A549 (cell line): ENCODE results near the gene P2RX6. TPM values are rescaled to one million over a fixed set of nuclear protein-coding genes. Genes with fewer than 3 reads are reported as not detected.

Source experiments
- ATAC-seq, 2 experiments: fragments of 200-7000 bp in 1 of 2; fragments of >200 bp in 1 of 2; cut with Nextera tagmentation in 1 of 2; cut with Tn5 transposase in 1 of 2; 3 replicates each; pipeline versions ENCODE4 v1.8.0 to v1.9.1; 2018 to 2020; ENCODE audit warnings: mild to moderate bottlenecking in 1 of 2, moderate library complexity in 1 of 2
- CTCF ChIA-PET: fragments of 300-600 bp; sonication (Branson Sonifier 250); formaldehyde crosslinking; extraction: SDS; loops from one replicate; lab custom pipeline; 2021; ENCODE audit warnings: antibody characterized with exemption, inconsistent platforms; lab: Yijun Ruan, JAX
- POLR2A ChIA-PET: fragments of 350-600 bp; formaldehyde crosslinking; extraction: SDS; loops from one replicate; lab custom pipeline; 2021; ENCODE audit warnings: antibody characterized with exemption, inconsistent platforms; lab: Yijun Ruan, JAX
- DNase-seq, 2 experiments: peaks; one replicate each; pipeline versions ENCODE4 v3.0.0 to v3.0.0-alpha.2; 2011 to 2016; ENCODE audit warnings: low read depth in 1 of 2, low spot score in 1 of 2
- FAIRE-seq: peaks from 2 replicates; lab custom pipeline; 2011; peaks lifted over from hg19 to GRCh38; lab: Jason Lieb, UNC
- H3K27ac ChIP-seq, 2 experiments: fragments of >200 bp; sonication (Bioruptor Twin); formaldehyde crosslinking; 3 replicates each; pipeline ENCODE4 v1.5.1; 2016 to 2017
- H3K4me1 ChIP-seq: fragments of >200 bp; sonication (Bioruptor Twin); formaldehyde crosslinking; 3 replicates; pipeline ENCODE4 v1.6.1; 2016
- H3K4me2 ChIP-seq: fragments of >200 bp; sonication (Bioruptor Twin); formaldehyde crosslinking; 3 replicates; pipeline ENCODE4 v1.6.1; 2016
- H3K4me3 ChIP-seq: fragments of >200 bp; sonication (Bioruptor Twin); formaldehyde crosslinking; 3 replicates; pipeline ENCODE4 v1.5.1; 2016
- H3K9me3 ChIP-seq: fragments of >200 bp; sonication (Bioruptor Twin); formaldehyde crosslinking; 3 replicates; pipeline ENCODE4 v1.6.1; 2016
- BHLHE40 ChIP-seq: IDR thresholded peaks from 2 replicates; pipeline ENCODE4 v1.6.1; 2012; ENCODE audit warnings: low read depth, low read length, inconsistent platforms
- EHF ChIP-seq: fragments of 250-450 bp; sonication (Bioruptor Pico); IDR thresholded peaks from 2 replicates; pipeline ENCODE4 v1.5.0; 2020; ENCODE audit warnings: mild to moderate bottlenecking
- EP300 ChIP-seq, 2 experiments: fragments of >200 bp; sonication (Bioruptor Twin); formaldehyde crosslinking; IDR thresholded peaks; 2 replicates in 1 of 2; 3 replicates in 1 of 2; pipeline ENCODE4 v1.6.1; 2016 to 2017
- FOSB ChIP-seq: fragments of 250-450 bp; sonication (Bioruptor Pico); IDR thresholded peaks from 2 replicates; pipeline ENCODE4 v1.5.0; 2020; ENCODE audit warnings: mild to moderate bottlenecking, moderate library complexity
- FOXS1 ChIP-seq: fragments of 250-450 bp; sonication (Bioruptor Pico); IDR thresholded peaks from 2 replicates; pipeline ENCODE4 v1.5.0; 2020; ENCODE audit warnings: mild to moderate bottlenecking, moderate library complexity
- JUNB ChIP-seq: fragments of >200 bp; sonication (Bioruptor Twin); formaldehyde crosslinking; IDR thresholded peaks from 2 replicates; pipeline ENCODE4 v1.6.1; 2016
- MAFK ChIP-seq: fragments of 450-650 bp; IDR thresholded peaks from 2 replicates; pipeline ENCODE4 v1.6.1; 2014; ENCODE audit not compliant: partially characterized antibody
- MAZ ChIP-seq: fragments of 150-350 bp; IDR thresholded peaks from 2 replicates; pipeline ENCODE4 v1.6.1; 2014; ENCODE audit warnings: antibody characterized with exemption, low read depth, low read length, borderline replicate concordance
- POLR2AphosphoS2 ChIP-seq: conservative IDR thresholded peaks from 2 replicates; pipeline ENCODE4 v1.6.1; 2012; ENCODE audit warnings: low read length, improper control_type of control experiment, inconsistent platforms
- RARB ChIP-seq: fragments of 250-450 bp; sonication (Bioruptor Pico); IDR thresholded peaks from 2 replicates; pipeline ENCODE4 v1.8.0; 2021; ENCODE audit warnings: mild to moderate bottlenecking, moderate library complexity
- RCOR1 ChIP-seq: fragments of 150-350 bp; IDR thresholded peaks from 2 replicates; pipeline ENCODE4 v1.6.1; 2014; ENCODE audit warnings: antibody characterized with exemption, low read length, low read depth
- SREBF2 ChIP-seq: fragments of 450-650 bp; IDR thresholded peaks from 2 replicates; pipeline ENCODE4 v1.6.1; 2014; ENCODE audit warnings: mild to moderate bottlenecking, moderate library complexity
- ZC3H11A ChIP-seq: fragments of 450-650 bp; IDR thresholded peaks from 2 replicates; pipeline ENCODE4 v1.6.1; 2014; ENCODE audit warnings: antibody characterized with exemption, mild to moderate bottlenecking
- ZFP36 ChIP-seq: fragments of 450-650 bp; IDR thresholded peaks from 2 replicates; pipeline ENCODE4 v1.6.1; 2014; ENCODE audit warnings: borderline replicate concordance; ENCODE audit not compliant: partially characterized antibody
- ZNF302 ChIP-seq: fragments of 250-450 bp; sonication (Bioruptor Pico); IDR thresholded peaks from 2 replicates; pipeline ENCODE4 v1.9.0; 2021; ENCODE audit warnings: inconsistent platforms, mild to moderate bottlenecking, moderate library complexity
- ZSCAN20 ChIP-seq: fragments of 250-450 bp; sonication (Bioruptor Pico); IDR thresholded peaks from 2 replicates; pipeline ENCODE4 v1.8.0; 2022; ENCODE audit warnings: mild to moderate bottlenecking, moderate library complexity
- WGBS: methylation state at CpG from one replicate; pipeline ENCODE4 v1.1.6; 2017; ENCODE audit errors: missing lambda C conversion rate; 5-methylcytosine and 5-hydroxymethylcytosine counted together
- polyA plus RNA-seq, 4 experiments: library from polyadenylated mRNA; depleted of rRNA in 3 of 4; stranded (reverse); fragments of >200 nt; fragmentation: RNase III in 1 of 4; extraction: RNeasy Plus Mini Kit Qiagen cat#74134 plus additional on column Dnase treatment in 1 of 4; gene quantifications; 2 replicates in 3 of 4; 3 replicates in 1 of 4; pipeline ENCODE4 v1.2.3, GENCODE V29; 2011 to 2017
- TF ChIP-seq, protein P1 (sequence below): IDR thresholded peaks from 2 replicates; pipeline ENCODE4 v1.6.1; 2012
- TF ChIP-seq, protein P2 (sequence below): fragments of >200 bp; sonication (Bioruptor Twin); formaldehyde crosslinking; IDR thresholded peaks from 2 replicates; pipeline ENCODE4 v1.6.1; 2016
- TF ChIP-seq, protein P3 (sequence below): fragments of 200-600 bp; sonication (generic); IDR thresholded peaks from 2 replicates; pipeline ENCODE4 v1.6.1; 2016; ENCODE audit warnings: antibody characterized with exemption, mild to moderate bottlenecking, moderate library complexity
- TF ChIP-seq, protein P4 (sequence below): IDR thresholded peaks from 2 replicates; pipeline ENCODE4 v1.6.1; 2012; ENCODE audit warnings: low read depth, borderline replicate concordance
- TF ChIP-seq, protein P5 (sequence below): IDR thresholded peaks from 2 replicates; pipeline ENCODE4 v1.6.1; 2012

The P2RX6 gene
- polyA plus RNA-seq, 2 of the 4 experiments (the other 2 are of a cell fraction): 0.67 to 0.92 TPM

DNA sequence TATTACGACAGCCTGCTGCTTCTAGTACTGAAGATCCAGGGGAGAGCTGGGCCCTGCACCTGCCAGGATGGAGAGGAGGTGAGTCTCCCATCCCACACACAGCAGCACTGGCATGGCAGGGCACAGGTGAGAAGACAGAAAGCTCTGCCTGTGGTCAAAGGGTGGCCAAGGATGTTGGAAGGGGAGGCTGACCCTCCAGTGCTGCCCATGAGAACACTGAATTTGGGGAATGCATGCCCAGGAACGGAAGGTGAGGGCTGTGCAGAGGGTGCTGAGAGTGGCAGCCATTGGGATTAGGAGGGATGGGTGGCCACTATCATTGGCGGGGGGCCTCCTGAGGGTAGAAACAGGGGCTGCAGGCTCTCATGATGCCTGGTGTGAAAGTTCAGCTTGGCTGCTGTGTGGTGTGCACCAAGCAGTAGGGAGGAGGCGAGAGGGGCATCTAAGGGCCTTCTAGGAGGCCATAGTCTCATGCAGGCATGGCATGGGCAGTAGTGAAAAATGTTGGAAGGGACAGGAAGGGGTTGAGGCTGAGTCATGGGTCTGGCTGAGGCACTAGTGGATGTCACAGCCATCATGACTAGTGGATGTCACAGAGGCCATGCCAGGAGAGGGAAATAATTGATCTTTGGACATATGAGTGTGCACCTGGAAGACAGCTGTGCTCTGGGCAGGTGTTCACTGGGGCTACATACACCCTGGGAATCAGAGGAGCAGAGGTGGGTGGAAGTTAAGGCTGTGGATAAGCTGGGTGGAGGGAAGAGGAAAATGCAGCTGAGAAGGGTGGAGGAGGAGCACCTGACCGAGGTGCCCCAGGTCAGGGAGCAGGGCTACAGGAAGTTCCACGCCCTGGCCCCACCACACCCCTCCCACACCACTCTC lies 28.3 kb downstream of the P2RX6 start:
- no peaks in the 10 kb centered on the region for H3K9me3 ChIP-seq
- H3K4me1 ChIP-seq: peaks cover 16% of the 10 kb centered on the region
- ATAC-seq: no peak
- 67% methylated on average over 4 of the region's 6 CpGs for WGBS
- H3K27ac ChIP-seq: peak overlapping the region in 1 of 2 experiments; percentile 80; a peak in 3 of 6 replicates
- ChIA-PET POLR2A (no interaction called here), CTCF (interaction anchor here (1.6 kb wide), 1 partner anchor 59 kb away, joined by 5 read pairs; no protein-coding TSS in a partner anchor)
- H3K4me3 ChIP-seq: no peak overlapping the region
- TF ChIP-seq, protein P1, sequence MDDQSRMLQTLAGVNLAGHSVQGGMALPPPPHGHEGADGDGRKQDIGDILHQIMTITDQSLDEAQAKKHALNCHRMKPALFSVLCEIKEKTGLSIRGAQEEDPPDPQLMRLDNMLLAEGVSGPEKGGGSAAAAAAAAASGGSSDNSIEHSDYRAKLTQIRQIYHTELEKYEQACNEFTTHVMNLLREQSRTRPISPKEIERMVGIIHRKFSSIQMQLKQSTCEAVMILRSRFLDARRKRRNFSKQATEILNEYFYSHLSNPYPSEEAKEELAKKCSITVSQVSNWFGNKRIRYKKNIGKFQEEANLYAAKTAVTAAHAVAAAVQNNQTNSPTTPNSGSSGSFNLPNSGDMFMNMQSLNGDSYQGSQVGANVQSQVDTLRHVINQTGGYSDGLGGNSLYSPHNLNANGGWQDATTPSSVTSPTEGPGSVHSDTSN: no peak
- TF ChIP-seq SREBF2 (no peak), FOXS1 (CRISPR knock-in tag) (no peak), EHF (CRISPR knock-in tag) (no peak), JUNB (no peak), MAZ (no peak)
- TF ChIP-seq, protein P2, sequence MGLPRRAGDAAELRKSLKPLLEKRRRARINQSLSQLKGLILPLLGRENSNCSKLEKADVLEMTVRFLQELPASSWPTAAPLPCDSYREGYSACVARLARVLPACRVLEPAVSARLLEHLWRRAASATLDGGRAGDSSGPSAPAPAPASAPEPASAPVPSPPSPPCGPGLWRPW: no peak
- TF ChIP-seq, protein P3, sequence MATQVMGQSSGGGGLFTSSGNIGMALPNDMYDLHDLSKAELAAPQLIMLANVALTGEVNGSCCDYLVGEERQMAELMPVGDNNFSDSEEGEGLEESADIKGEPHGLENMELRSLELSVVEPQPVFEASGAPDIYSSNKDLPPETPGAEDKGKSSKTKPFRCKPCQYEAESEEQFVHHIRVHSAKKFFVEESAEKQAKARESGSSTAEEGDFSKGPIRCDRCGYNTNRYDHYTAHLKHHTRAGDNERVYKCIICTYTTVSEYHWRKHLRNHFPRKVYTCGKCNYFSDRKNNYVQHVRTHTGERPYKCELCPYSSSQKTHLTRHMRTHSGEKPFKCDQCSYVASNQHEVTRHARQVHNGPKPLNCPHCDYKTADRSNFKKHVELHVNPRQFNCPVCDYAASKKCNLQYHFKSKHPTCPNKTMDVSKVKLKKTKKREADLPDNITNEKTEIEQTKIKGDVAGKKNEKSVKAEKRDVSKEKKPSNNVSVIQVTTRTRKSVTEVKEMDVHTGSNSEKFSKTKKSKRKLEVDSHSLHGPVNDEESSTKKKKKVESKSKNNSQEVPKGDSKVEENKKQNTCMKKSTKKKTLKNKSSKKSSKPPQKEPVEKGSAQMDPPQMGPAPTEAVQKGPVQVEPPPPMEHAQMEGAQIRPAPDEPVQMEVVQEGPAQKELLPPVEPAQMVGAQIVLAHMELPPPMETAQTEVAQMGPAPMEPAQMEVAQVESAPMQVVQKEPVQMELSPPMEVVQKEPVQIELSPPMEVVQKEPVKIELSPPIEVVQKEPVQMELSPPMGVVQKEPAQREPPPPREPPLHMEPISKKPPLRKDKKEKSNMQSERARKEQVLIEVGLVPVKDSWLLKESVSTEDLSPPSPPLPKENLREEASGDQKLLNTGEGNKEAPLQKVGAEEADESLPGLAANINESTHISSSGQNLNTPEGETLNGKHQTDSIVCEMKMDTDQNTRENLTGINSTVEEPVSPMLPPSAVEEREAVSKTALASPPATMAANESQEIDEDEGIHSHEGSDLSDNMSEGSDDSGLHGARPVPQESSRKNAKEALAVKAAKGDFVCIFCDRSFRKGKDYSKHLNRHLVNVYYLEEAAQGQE: no peak
- no peak for FAIRE-seq
- no peak for DNase-seq
- H3K4me2 ChIP-seq: no peak overlapping the region

DNA sequence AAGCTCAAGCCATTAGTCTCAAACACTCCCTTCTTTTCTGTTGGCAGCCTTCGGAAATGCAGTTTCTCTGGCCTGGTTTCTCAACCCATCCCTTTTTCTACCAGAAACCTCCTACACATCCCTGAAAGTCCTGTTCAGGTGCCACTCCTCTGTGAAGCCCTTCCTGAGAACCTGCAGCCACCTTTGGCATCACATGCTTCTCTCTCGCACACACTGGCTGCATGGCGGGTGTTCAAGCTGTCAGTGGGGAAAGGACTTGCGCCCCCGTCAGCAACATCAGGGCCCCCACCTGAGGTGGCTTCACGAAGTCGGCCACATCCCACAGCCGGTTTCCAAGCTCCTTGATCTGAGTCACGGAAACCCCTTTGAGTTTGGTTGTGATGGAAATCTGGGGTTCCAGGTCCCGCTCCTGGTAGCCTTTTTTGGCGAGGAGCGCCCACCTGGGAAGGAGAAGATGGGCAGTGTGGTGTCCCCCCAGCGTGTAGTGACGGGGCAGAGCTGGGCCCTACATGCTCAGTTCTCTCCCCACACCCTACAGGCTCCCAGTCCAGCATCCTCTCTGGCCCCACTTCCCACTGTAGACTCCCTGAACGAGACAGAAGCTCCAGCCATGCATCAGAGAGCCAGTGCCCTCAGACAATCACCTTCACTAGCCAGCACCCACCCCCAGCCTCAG lies 29.0 kb downstream of the P2RX6 start:
- 87% methylated on average over 12 of the region's 15 CpGs for WGBS
- Histone ChIP-seq H3K4me3 (no peak overlapping the region), H3K4me1 (peaks cover 12% of the 10 kb centered on the region), H3K9me3 (no peaks in the 10 kb centered on the region), H3K27ac (peak overlapping the region; percentile 11 to 80; a peak in 4 of 6 replicates), H3K4me2 (no peak overlapping the region)
- DNase-seq: no peak
- TF ChIP-seq, protein P4, sequence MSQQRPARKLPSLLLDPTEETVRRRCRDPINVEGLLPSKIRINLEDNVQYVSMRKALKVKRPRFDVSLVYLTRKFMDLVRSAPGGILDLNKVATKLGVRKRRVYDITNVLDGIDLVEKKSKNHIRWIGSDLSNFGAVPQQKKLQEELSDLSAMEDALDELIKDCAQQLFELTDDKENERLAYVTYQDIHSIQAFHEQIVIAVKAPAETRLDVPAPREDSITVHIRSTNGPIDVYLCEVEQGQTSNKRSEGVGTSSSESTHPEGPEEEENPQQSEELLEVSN: no peak
- no peak for TF ChIP-seq ZFP36
- no peak for TF ChIP-seq ZC3H11A
- no peak for TF ChIP-seq RCOR1
- TF ChIP-seq ZNF302: no peak
- no peak for TF ChIP-seq EP300 (IDR thresholded peaks at IDR 0.05)
- TF ChIP-seq EHF (CRISPR knock-in tag): no peak
- TF ChIP-seq BHLHE40: no peak
- no peak for TF ChIP-seq MAFK
- TF ChIP-seq, protein P5, sequence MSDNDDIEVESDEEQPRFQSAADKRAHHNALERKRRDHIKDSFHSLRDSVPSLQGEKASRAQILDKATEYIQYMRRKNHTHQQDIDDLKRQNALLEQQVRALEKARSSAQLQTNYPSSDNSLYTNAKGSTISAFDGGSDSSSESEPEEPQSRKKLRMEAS: no peak
- TF ChIP-seq, protein P3: no peak
- no peak for TF ChIP-seq FOSB (CRISPR knock-in tag)
- TF ChIP-seq POLR2AphosphoS2: no peak
- no peak for TF ChIP-seq RARB
- no peak for TF ChIP-seq ZSCAN20 (CRISPR knock-in tag)
- TF ChIP-seq JUNB: no peak
- ATAC-seq: no peak
- FAIRE-seq: no peak
- CTCF ChIA-PET: interaction anchor here (0.6 to 1.6 kb wide), 3 partner anchors 23 to 71 kb away, joined by 3 to 5 read pairs (median 3); no protein-coding TSS in a partner anchor
- POLR2A ChIA-PET: no interaction called here
